VCaP (cell line): ENCODE results near the gene CETN1.

Experiments used
- H3K27ac ChIP-seq: fragments of 450-650 bp; 2 replicates; pipeline ENCODE4 v1.5.1; 2017
- TF ChIP-seq, protein P1 (sequence below): fragments of 450-650 bp; conservative IDR thresholded peaks from 2 replicates; pipeline ENCODE4 v1.5.1; 2017; ENCODE audit warnings: mild to moderate bottlenecking, moderate library complexity

CETN1 gene

DNA sequence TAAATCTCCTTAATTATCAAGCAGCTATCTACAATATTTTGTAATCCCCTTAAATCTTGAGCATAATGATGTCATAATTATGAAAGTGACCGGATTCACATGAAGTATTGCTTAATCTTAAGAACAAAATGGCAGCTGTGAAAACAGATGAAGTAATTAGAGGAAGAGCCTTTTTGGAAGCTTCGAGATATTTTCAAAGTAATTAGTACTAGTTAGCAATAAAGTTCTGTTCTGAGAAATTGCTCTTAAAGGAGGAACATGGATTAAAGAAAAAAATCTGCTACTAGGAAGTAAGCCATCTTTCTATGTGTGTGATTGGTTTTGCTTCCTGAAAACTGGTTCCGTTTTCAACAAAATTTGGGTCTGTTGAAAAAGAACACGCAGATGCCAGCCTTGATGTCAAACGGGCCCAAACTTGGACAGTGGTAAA lies 34.9 kb downstream of the CETN1 start:
- TF ChIP-seq, protein P1, sequence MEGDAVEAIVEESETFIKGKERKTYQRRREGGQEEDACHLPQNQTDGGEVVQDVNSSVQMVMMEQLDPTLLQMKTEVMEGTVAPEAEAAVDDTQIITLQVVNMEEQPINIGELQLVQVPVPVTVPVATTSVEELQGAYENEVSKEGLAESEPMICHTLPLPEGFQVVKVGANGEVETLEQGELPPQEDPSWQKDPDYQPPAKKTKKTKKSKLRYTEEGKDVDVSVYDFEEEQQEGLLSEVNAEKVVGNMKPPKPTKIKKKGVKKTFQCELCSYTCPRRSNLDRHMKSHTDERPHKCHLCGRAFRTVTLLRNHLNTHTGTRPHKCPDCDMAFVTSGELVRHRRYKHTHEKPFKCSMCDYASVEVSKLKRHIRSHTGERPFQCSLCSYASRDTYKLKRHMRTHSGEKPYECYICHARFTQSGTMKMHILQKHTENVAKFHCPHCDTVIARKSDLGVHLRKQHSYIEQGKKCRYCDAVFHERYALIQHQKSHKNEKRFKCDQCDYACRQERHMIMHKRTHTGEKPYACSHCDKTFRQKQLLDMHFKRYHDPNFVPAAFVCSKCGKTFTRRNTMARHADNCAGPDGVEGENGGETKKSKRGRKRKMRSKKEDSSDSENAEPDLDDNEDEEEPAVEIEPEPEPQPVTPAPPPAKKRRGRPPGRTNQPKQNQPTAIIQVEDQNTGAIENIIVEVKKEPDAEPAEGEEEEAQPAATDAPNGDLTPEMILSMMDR: no peak
- H3K27ac ChIP-seq: no peak overlapping the region

DNA sequence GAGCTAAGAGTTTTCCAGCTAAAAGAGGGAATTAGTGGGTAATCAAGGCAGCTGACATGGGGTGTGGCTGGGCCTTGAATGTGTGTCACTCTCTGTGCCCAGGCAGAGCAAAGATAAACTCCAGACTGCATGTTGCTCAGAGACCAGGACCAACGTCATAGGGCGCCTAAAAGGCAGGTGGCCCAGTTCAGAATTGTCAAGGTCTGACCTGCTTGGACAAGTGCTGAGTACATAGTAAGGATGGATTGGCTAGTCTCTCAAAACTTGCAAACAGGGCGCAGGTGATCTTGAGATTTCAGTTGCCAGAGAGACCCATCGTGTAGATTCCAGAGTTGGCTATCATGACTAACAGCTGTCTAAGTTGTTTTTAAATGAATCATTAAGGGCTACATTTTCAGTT lies 35.6 kb downstream of the CETN1 start:
- peak overlapping the region; percentile 20; the same call in 1 of the 2 replicates for H3K27ac ChIP-seq
- TF ChIP-seq, protein P1: no peak

DNA sequence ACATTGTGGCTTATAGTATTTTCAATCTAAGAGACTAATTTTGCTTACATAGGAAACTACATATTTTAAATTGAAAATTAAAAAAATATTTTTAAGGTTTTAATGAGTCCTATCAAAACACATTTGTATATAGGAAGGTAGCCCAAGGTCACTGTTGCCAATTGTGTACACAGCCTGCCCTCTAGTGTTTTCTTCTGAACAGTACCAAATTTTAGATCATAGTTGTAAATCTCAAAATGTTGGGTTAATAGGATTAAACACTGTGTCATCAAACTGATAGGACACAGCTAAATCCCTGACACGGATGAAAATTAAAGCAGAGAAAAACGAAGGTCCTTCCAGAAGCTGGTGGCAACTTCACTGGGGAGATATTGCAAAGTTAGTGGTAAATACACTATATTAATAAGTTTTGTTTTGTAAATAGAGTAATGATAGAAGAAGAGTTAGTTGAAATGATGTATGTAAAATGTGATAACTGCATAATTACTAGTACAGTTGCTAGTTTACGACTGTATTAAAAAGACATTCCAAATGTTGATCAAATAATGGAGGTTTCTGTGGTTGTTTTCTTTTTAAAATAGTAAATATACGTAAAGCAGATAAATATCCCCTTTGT lies 36.3 kb downstream of the CETN1 start:
- TF ChIP-seq, protein P1: peak; percentile 88
- peak overlapping the region; percentile 20; the same call in 1 of the 2 replicates for H3K27ac ChIP-seq

DNA sequence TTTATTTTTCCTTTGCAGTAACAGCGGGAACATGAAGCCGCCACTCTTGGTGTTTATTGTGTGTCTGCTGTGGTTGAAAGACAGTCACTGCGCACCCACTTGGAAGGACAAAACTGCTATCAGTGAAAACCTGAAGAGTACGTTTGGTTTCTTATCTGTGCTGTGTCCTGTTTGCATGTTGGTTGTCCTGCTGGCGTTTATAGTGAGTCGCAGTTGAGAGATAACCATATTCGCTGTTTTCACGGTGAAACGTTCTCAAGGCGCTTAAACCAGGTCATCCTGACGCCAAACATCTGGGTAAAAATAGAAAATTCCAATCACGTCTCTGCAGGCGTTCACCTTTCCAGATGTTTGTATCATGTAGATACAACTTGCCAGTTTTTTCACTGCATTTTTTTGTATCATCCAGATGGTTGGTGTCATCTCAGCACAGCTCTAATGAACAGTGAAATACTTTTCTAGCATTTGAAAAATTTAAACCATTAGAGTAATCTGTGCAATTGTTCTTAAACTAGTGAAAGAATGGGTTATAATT lies 37.9 kb downstream of the CETN1 start:
- no peak overlapping the region for H3K27ac ChIP-seq
- TF ChIP-seq, protein P1: no peak

DNA sequence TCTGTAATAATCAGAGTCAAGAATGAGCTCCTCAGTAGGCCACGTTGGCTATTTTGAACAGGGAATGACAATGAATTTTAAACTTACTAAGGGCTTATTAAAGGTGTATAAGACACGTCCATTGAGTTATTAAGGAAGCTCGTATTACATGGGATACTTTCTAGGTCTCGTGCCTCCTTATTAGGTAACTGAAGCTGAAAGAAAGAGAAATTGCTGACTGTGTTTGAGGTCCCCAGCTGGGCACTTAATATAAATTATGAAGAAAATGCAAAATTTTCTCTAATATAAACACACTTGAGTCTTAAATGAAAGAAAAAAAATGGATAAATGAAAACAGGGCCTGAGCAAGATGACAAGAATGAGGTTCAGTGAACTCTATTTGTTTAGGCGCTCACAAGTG lies 38.4 kb downstream of the CETN1 start:
- no peak overlapping the region for H3K27ac ChIP-seq
- TF ChIP-seq, protein P1: no peak

DNA sequence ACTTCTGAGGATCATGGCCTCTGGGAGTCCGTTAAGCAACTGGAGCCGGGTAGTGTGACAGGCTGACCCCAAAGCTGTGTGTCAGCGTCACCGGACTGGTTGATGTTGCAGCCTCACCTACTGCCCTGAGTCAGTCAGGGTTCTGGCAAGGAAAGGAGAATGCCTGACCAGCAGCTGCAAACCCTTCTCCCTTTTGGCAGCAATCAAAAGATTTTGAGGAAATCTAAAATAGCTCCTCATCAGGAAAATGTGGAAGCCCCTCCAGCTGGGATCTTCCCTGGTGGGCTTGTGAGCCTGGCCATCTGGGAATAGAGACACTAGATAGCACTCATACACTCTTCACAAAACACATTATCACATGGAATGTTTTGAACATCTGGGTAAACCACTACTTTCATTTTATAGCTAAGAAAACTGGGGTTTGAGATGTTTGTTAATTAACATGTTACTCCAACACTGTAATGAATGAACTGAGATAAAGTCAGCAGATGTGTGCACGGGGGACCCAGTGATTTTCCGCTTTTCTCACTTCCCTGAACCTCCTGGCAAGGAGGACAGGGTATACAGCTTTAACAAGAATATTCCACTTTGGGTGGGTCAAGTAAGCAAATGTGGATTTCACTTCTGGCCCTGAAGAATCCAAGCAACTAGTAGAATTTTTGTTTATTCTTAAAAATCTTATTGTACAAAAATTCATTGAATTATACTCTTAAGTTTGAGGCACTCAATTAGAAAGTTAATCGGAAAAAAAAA lies 41.3 kb downstream of the CETN1 start:
- no peak overlapping the region for H3K27ac ChIP-seq
- TF ChIP-seq, protein P1: no peak

DNA sequence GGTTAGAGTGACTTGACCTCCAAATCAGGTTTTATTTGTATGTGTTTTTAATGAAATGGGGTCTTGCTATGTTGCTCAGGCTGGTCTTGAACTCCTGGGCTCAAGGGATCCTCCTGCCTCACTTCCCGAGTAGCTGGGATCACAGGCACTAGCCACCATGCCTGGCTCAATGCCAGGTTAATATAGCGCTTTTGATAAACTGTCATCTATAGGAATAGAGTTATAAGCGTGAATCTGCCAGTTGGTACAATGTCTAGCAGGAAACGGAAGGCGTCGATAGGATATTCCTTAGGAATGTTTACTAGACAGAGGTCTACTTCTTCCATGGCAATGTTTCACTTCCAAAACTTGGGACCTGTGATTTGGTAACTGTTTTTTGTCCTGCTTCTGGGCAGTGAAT lies 42.1 kb downstream of the CETN1 start:
- TF ChIP-seq, protein P1: no peak
- no peak overlapping the region for H3K27ac ChIP-seq
